Esophagus mucosa (tissue), 1 donor: ENCODE results near the gene TMEM273. TPM values are rescaled to one million over a fixed set of nuclear protein-coding genes. Genes with fewer than 3 reads are reported as not detected.

Experiments used
- ATAC-seq: fragments of 200-7000 bp; cut with Tn5 transposase; one replicate; pipeline ENCODE4 v1.9.1; 2020
- total RNA-seq: library from RNA; stranded (reverse); gene quantifications from one replicate; pipeline ENCODE4 v1.2.4, GENCODE V29; 2023
- donor health status: DM: yes; HTN: yes; CAD: no.

The TMEM273 gene
- total RNA-seq, 1 donor from 2014 or later, result 3.8 TPM

DNA sequence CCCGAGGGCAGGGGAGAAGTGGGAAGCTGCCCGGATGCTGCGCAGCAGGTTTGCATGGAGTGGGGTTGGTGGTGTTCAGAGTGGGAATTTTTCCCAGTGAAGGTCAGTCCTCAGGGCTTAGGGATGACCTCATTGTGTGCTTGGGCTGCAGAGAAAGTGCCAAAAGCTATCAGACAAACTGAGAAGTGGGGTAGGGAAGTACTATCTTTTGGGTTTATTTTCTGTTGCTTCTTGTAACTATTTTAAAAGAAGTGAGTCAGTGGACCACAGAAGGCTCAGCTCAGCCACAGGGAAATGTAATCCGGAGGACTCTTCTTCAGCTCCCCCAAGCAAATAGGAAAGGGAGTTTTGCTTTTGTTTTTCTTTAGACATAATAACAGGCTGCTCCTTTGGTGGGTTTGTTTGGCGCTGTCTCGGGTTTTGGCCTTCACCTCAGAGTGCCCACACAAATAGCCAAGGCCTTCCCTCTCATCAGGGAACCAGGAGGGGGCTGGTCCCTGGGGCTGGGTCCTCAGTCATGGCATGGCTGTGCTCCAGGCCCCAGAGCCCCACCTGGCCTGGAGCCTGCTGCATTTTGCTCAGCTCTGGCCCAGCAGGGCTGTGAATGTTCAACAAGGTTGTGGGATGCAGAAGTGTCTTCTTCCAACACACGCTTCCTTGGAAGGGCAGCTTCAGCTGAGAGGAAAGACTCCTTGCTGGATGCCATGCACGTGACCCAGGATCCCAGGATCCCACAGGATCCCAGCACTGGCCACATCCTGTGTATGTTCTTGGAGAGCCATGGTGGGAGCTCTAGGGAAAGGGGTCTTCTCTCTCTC is 49.0 kb downstream of the TMEM273 start:
- ATAC-seq, result no peak

DNA sequence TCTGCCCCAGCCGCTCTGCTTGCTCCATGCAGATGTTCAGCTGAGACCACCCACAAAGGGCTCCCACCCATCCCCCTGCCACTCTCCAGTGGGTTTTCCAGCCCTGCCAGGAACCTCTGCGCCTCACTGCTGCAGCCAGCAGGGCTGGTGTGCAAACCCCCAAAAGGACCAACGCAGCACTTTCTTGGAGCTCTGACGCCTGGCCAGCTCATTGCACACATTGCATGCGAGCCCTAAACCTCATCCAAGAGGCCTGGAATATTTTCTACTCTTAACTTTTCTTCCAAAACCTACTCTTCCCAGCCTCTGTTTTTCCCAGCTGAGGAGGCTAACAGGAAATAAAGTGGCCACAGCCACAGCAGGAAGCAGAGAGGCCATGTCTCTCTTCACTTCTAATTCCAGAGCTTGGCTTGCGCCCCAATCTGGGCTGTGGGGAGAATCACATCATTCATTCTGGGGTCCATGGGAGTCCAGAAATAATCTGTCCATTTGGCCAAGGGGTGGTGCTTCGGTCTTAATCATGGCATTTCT is 49.8 kb downstream of the TMEM273 start:
- no peak for ATAC-seq

DNA sequence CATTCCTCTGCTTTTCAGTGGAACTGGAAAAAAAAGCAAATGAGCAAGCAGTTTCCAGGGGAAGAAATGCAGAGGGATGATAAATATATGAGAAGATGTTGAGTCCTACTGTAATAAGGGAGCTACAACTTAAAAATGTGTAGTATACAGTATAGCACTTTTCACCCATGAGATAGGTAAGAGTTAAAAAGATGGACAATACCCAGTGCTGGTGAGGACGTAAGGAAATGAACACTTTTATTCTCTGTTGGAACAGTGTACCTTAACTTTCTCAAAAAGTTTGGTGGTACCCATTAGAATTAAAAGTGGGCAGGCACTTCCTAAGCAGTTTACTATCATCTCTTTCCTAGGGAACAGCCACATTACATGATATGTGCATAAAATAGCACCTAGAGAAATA is 51.7 kb downstream of the TMEM273 start:
- no peak for ATAC-seq

DNA sequence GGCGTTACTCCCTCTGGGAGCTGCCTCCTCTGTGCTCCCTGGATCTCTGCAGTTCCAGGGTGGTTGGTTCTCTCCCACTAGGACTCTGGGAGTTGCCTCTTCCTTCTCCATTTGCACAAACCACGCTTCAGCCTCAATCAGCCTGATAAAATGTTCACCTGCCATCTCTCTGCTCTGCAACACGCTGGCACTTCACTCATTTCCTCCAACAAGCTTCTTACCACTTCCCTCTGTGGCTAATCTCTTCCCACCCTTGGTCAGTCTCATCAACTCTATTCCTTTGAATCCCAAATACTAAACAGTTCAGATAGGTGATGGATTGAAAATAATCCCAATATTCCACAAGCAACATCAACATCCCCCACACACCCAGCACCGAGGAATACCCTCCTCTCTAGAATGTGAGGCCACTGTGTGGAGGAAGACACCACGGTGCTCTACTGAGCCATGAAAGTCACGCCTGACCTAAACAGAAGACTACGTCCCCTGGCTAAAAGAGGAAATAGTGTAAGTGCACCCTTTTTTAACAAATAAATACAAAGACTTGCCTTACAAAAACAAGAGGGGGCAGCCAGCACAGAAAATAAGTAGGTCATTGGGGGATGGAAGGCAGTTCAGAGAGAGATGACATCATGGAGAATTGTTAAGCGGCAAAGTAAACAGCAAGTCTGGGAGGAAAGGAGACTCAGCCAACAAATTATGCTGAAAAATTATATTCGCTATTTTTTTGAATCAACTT is 52.4 kb downstream of the TMEM273 start:
- ATAC-seq, result no peak

DNA sequence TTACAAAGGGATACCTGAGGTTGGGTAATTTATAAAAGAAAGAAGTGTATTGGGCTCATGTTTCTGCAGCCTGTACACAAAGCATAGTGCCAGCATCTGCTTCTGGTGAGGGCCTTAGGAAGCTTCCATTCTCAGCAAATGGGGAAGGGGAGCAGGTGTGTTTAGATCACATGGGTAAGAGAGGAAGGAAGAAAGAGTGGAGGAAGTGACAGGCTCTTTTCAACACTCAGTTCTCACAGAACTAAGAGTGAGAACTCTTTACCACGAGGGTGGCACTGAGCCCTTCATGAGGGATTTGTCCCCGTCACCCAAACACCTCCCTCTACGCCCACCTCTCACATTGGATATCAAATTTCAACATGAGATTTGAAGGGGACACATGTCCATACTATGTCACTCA is 53.9 kb downstream of the TMEM273 start:
- ATAC-seq, result no peak

DNA sequence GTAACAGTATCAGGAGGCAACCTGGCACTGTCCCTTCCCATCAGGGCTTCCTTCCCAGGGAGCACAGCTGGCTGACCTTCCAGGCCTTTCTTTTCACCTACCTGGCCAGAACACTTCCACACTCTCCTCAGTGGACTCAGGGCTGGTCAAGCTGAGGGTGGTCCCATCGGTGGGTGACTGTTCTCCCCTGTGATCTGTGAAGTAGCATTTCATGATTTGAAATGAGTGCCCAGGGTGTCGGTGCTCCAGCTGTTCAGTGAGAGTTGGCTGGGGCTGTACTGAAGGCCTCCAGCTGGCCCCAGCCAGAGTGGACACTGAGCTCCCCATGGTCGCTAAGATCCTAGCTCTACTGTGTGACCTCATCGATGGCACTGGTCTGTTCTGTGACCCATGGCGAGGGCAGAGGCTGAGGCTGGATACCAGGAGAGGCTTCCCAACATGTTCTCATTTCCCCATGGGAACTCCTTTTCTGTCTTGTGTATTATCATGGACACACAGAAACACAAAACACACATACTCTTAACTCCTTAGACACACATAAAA is 54.4 kb downstream of the TMEM273 start, which contains the start of gene FAM170B:
FAM170B (minus strand) TSS at position 316 of the 543 bp plus-strand sequence; CDS start at position 213, 103 bp downstream.
- ATAC-seq, result no peak

DNA sequence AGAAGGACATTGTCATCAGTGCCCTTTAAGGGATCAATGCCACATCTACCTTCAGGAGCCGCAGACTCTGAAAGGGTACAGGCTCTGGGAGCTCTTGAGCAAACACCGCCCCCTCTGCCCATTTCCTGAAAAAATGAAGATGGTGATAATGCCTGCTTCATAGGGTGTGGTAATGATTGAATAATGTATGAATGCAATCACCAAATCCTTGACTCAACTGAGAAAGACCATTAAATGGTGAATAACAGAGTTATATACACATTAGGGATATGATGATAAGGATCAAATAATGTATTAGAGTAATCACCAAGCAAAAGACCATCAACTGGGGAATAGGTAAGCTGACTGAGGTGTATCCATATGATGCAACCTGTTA is 55.8 kb downstream of the TMEM273 start:
- ATAC-seq, result no peak

DNA sequence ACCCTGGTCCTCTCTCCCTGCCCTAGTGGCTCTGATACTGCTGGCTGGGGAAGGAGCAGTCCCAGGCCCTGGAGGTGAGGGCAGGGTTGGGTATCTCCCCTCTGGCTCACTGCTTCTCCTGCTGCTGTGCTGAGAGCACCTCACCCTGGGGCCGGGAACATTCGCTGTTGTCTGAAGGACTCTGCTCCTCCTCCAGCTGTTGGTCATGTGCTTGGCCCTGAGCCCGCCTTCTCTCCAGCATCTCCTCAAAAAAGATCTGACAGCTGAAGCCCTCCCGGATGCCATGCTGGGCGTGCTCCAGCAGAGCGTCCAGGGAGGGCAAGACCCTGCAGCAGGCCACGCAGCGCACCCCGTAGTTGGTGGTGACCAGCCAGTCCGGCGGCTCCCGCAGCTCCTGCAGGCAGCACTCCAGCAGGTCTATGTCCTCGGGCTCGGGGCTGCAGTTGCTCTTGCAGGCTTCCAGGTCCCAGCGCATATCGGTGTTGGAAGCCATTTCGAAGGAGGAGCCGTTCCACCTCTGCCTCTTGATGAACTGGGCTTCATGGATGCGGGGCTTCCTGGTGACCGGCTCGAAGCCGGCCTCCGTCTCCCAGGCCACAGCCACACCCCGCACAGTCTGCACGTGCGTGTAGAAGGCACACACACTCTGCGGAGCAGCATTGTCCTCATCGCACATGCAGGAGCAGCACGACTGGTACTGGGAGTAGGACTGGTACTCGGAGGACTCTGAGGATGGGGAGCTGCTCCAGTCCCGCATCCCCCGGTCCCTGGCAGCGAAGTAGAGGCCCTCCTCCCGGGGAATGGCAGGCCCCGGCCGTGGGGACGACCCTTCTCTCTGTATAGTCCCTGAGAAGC is 56.5 kb downstream of the TMEM273 start:
- ATAC-seq, result peak; percentile 18

DNA sequence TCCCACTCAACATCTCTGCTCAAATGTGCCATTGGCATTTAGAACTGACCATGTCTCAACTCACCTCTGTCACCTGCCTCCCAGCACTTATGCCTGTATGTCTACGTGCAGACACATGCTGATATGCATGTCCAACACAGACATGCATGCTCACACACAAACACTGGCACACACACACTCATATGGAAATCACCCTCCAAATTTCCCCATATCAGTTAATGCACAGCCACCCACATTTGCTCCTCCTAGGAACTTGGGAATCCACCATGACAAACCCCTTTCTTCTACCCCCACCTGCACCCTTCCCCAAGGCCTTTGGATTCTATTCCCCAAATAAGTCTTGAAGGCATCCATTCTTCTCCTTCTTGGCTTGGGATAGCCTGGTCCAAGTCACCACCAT is 58.8 kb downstream of the TMEM273 start:
- no peak for ATAC-seq

DNA sequence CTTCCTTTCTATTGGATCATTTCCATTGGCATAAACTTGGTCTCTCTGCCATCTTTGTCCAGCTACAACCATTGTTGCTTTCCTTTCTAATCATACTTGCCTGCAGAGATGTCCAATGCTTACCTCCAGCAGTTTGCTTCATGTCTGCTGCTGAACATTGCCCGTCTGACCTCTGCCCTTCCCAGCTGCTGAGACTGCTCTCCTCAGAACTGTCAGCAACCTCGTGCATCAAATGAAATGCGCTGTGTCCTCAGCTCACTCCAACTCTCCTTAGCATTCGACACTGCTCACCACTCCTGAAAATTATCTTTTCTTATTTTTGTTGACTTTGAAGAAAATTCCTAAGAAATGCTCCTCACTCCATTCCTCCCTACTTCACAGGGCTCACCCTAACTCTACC is 59.3 kb downstream of the TMEM273 start:
- ATAC-seq, result no peak

DNA sequence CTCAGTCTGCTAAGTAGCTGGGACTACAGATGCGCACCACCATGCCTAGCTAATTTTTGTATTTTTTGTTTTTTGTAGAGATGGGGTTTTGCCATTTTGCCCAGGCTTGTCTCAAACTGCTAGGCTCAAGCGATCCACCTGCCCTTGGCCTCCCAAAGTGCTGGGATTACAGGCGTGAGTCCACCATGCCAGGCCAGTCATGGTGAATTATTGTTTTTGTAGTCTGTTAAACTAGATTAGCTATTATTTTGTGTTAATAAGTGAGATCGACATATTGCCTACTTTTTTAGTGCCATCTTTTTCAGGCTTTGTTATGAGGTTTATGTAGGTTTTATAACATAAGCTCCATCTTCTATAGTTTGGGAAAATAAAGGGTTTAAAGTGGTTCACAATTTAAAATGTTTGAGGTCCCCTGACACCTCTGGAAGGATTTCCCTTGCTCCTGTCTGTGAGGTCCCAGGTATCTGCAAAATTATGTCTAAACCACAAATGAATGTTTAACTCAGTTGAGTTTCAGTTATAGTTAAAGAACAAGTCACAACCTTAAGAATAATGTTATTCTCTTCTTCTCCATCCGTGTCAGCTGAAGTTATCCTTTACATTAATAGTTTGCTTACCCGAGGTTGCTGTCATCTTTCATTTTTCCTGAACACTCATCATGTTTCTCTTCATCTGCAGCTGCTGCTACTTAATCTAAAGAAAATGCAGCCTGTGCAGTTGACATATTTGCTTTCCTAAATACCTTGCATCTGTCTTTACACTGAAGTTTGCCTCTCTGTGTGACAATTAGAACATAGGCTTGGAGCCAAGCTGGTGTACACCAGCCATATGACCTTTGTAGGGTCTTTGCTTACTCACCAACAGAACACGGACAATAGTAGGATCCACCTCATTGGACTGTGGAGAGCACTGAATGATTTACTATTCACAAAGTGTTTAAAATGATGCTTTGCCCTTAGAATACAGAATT is 63.9 kb downstream of the TMEM273 start:
- ATAC-seq, result no peak

DNA sequence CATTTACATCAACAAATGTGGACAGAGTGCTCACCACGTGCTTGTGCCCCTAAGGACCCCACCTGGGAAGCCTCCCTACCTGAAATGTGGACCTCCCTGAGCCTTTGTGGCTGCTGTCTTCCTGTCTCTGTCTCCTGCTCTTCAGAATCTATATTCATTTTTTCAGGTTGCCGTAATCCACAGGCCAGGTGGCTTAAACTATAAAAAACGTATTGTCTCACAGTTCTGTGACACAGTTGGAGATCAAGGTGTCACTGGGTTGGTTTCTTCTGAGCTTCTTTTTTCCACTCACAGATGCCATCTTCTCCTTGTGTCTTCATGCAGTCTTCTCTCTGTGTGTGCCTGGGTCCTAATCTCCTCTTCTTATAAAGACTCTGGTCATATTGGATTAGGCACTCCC is 67.3 kb downstream of the TMEM273 start:
- no peak for ATAC-seq

DNA sequence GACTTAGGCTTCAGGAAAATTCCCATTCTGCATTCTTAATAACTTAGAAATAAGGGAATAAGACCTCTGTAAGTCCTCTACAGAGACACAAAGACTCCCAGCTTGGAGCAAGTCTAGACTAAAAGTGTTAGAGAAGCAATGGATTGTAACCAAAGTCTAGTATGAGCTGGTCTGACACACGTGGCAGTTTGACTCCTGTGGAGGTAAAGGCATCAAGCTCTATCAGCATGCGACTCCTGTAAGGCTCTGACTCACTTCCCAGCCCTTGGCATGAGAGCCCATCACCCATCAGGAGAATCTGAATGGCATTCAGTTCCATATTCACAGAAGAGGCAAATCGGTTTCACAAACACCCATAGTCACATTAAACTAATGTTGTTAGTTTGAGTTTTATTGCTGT is 68.4 kb downstream of the TMEM273 start:
- no peak for ATAC-seq

DNA sequence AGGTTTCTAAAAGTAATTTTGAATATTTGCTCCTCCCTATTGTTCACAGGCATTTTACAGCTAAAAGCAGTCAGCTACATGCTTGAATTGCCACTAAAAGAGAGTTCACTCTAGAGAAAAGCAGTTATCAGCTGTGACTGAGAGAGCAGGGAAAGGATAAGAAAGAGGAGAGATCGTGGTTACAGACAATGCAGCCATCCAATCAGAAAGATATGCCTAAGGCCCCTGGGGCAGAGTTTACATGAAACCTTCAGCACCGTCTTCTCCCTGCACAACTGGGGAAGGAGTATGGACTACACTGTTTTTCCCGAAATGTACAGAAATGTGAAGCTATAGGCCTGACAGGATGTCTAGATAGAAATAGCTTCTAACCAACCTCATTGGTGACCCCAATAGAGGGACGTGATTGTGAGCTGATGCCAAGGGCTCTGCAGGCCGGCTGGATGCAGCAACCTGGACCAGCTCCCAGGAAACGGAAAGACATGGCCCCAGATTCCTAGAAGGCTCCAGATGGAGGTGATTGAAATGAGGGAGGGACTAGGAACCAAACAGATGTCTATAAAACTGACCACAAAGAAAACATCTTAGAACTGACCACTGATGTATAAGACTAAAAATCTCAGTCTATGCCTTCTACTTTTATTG is 69.6 kb downstream of the TMEM273 start:
- no peak for ATAC-seq

DNA sequence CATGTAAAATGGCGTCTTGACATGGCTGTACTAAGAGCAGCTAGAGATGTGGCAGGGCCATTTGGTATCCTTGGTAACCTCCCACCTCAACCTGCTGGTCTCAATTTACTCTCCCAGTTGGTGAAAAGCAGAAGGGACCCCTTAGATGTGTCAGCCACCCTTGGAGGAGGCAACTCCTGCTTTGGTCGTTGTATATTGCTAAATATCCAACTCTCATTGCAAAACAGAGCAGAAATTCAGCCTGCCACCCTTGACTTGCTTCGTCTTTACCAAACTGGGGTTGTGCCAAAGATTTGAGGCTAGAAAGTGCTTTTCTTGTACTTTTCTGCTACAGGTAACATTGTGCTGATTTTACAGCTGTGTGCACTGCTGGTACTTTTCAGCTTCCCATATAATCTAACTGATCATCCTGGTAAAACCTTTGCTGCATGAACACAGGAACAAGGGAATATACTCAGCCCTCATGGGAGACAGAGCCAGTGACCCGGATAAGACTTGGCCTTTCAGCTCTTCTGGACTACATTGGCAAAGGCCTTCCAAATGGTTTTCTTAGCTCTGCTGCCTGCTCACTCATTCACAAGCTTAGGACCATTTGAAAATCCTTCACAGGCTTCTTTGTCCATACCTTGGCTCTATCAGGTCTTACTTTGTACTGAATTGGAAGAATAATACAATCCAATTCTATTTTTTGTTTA is 70.7 kb downstream of the TMEM273 start:
- ATAC-seq, result no peak

DNA sequence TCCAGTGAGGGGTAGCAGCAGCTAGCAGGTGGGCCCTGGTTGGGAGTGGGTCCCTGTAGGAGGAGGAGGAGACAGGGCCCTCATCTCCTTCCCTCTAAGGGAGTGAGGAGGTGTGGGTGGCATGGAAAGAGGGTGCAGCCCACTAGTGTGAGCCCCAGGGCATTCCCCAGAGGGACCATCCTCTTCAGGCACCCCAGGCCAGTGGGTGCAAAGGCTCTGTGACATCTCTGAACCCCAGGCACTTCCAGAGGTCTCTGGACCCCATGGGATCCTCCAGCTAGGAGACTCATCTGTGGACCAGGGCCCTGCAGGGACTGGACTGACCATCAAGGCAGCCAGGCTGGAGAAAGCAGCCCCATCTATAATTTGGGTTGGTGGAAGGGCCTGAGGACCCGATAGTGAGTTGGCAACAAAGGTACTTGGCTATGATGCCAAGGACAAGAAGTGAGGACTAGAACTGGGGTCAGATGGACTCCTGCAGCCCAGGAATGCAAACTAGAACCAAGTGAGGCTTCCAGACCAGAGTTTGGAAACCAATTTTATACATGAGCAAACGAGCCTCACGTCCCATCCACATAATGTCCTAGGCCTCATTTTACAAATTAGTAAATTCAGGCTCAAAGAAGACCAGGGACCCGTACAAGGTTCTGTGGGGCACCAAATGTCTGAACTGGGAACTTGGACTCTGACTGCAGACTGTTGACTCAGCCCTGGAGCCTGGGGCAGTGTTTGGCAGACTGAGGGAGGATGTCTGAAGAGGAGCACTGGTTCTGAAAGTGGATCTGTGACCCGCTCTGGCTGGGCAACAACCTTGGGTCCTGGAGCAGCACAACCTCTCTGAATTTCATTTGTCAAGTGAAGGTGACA is 71.4 kb downstream of the TMEM273 start:
- peak; percentile 16 for ATAC-seq

DNA sequence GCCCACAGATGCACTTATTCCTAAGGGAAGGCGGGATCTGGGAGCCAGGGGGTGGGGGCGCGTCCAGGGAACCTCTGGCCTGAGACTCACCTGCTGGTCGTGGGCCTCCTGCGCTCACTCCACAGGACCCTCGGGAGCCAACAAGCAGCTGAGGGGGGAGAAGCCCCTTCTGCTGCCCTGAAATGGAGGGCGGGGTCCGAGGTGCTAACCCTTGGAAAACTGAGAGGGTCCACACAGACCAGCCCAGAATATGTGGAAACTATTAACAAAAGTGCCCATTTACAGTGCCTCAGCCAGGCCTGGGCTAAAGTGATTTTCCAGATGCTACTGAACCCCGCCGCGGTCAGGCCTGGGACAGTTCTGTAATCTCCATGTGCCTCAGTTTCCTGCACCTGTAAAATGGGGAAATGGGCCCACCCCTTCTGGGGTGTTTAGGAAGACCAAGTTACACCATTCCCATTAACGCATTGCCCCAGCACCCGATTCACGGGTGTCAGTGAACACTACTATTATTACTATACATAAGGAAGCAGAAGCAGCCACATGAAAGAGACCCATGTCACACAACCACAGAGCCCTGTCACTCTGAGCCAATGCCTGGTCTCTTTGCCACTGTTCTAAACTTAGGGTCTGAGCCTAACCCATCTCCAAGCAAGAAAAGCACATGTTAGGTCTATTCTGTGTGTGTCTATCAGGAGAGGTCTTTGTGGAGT is 72.2 kb downstream of the TMEM273 start:
- no peak for ATAC-seq
